Measurements from ENCODE around the gene GEMIN2. TPM values are rescaled to one million over a fixed set of nuclear protein-coding genes. Genes with fewer than 3 reads are reported as not detected.
A peak's percentile ranks its signal among the peaks of the same experiment; 100 is the strongest.
"Not testable (repeated sequence)": the region's sequence is repeated elsewhere in the genome, so short reads cannot be mapped to it uniquely, and the experiment has no call there.

The GEMIN2 gene
- total RNA-seq, 1 donor from 2014 or later: 37.9 TPM

- DNase-seq (ENCODE audit: low read depth): no peak
Observed at GRCh38 chr14:39109893-39110715, 4.0 kb upstream of the GEMIN2 start.

DNA sequence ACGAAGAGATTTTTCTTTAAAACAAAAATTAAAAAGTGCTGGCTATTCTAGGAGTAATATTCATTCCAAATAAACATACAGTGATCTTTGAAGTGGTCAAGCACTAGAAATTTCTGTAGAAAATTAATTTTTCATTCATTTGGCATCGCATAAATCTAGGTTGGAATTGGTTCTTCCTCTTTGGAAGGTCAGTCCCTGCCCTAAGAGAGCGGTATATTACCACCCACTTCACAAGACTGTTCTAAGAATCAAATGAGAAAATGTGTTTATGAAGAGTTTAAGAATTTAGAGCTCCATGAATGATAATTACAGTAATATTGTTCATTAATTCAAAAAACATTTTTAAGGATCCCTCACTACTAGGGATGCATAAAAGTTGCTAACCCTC is 444 bp upstream of the GEMIN2 start:
- DNase-seq (ENCODE audit: low read depth): no peak

DNA sequence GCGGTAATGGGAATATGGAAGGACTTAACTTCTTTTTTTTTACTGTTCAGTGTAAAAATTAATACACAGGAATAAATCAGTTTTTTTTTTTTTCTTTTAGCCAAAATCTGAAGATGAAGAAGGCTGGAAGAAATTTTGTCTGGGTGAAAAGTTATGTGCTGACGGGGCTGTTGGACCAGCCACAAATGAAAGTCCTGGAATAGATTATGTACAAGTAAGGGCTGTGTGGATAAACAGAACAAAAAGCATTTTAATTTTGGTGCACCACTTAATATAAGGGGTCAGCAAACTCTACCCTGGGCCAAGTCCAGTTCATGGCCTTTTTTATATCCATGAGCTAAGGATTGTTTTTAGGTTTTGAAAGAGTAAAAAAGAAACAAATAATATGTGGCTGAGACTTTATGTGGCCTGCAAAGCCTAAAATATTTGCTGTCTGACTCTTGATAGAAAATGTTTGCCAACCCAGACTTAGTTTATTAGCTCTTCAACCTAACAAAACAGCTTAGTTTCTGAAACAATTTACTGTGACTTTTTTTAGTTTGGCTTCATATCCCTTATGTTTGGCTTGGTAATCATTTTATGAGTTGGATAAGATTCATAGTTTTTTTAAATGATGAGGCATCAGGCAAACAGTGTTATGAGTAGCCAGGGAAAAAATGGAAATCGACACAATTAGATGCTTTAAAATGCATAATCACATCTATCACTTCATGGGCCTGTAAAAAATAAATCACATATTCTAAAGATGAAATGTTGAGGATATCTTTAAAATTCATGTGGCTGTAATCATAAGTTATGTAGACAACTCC is 8.4 kb downstream of the GEMIN2 start:
- DNase-seq (ENCODE audit: low read depth): no peak

DNA sequence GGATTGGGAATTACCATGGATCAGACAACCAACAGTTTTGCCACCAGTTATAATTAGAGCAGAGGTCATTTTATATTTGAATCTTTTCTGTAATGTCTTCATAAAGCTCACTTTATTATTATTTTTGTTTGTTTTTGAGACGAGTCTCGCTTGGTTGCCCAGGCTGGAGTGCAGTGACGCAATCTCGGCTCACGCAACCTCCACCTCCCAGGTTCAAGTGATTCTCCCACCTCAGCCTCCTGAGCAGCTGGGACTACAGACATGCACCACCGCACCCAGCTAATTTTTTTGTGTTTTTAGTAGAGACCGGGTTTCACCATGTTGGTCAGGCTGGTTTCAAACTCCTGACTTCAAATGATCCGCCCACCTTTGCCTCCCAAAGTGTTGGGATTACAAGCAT is 23.7 kb downstream of the GEMIN2 start:
- DNase-seq (ENCODE audit: low read depth): not testable (repeated sequence)

GRCh38 chr14:39138440-39138839 is 24.3 kb downstream of the GEMIN2 start:
- no peak for DNase-seq (ENCODE audit: low read depth)

DNA sequence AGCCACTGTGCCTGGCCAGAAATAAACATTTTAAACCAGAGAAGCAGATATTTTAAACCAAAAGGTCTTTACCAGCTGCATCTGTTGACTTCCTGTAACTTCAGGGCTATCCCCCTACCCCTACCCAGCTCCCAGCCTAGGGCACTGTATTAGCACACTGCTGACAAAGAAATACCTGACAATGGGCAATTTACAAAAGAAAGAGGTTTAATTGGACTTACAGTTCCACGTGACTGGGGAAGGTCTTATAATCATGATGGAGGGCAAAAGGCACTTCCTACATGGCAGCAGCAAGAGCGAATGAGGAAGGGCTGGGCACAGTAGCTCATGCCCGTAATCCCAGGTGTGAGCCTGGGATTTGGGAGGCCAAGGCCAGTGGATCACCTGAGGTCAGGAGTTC is 26.0 kb downstream of the GEMIN2 start:
- DNase-seq (ENCODE audit: low read depth): no peak

GRCh38 chr14:39141623-39142022 is 27.5 kb downstream of the GEMIN2 start:
- not testable (repeated sequence) for DNase-seq (ENCODE audit: low read depth)

- DNase-seq (ENCODE audit: low read depth): not testable (repeated sequence)
Observed at GRCh38 chr14:39143226-39143625, 29.1 kb downstream of the GEMIN2 start.

DNA sequence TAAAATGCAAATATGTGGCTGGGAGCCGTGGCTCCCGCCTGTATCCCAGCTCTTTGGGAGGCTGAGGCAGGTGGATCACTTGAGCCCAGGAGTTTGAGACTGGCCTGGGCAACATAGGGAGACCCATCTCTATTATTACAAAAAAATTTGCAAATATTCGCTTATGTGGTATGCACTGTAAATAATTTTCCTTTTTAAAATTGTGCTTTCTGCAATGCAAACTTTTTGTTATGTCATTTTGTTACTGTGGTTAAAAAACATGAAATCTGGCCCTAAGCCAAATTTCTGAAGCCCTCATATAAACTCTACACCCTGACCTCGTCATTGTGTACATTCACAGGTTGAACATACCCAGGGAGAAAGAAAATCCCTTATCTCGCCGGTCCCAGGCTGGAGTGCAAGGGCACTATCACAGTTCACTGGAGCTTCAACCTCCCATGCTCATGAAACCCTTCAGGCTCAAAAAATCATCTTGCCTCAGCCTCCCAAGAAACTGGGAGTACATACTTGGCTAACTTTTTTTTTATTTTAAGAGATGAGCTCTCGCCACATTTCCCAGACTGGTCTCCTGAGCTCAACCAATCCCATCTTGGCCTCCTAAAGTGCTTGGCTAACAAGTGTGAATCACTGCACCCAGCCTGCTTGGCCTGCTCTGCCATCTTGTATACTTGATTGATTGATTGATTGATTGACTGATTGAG is 31.3 kb downstream of the GEMIN2 start:
- DNase-seq (ENCODE audit: low read depth): no peak

DNA sequence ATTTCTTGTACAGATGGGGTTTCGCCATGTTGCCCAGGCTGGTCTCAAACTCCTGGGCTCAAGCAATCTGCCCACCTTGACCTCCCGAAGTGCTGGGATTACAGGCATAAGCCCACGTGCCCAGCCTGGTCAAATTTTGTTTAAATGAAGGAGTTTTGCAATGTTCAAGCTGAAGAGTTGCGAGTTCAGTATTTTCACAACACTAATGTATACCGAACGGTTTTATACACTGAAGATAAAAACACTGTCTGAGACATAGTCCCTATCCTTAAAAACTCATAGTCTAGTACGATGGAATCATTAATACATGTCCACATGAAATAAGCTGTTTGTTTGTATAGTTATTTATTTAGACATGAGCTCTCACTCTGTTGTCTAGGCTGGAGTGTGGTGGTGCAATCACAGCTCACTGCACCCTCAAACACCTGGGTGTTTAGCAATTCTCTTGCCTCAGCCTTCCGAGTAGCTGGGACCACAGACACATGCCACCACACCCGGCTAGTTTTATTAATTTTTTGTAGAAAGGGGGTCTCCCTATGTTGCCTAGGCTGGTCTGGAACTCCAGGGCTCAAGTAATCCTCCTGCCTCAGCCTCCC is 40.6 kb downstream of the GEMIN2 start:
- no peak for DNase-seq (ENCODE audit: low read depth)

DNA sequence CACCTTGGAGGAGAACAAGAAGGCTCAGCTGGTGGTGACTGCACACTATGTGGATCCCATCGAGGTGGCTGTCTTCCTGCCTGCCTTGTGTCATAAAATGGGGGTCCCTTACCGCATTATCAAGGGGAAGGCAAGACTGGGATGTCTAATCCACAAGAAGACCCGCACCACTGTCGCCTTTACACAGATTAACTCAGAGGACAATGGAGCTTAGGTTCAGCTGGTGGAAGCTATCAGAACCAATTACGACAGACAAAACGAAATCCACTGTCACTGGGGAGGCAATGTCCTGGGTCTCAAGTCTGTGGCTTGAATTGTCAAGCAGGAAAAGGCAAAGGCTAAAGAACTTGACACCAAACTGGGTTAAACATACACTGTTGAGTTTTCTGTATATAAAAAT is 43.4 kb downstream of the GEMIN2 start:
- DNase-seq (ENCODE audit: low read depth): no peak

GRCh38 chr14:39158222-39158858 is 44.2 kb downstream of the GEMIN2 start:
- no peak for DNase-seq (ENCODE audit: low read depth)

DNA sequence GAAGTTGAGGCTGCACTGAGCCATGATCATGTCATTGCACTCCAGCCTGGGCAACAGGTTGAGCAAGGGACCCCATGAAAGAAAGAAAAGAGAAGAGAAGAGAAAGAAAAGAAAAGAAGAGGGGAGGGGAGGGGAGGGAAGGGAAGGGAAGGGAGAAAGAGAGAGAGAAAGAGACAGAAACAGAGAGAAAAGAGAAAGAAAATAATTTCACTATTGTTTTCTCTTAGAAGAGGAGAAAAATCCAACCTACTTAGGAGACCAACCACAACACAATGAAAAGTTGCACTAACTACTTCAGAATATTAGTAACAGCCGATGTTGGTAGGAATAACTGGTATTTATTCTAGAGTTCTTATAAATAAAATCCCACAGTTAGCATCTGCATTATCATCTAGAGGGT is 46.4 kb downstream of the GEMIN2 start:
- DNase-seq (ENCODE audit: low read depth): no peak

GRCh38 chr14:39167797-39168320 is 53.7 kb downstream of the GEMIN2 start:
- not testable (repeated sequence) for DNase-seq (ENCODE audit: low read depth)

- DNase-seq (ENCODE audit: low read depth): no peak
Observed at GRCh38 chr14:39168591-39168990, 54.5 kb downstream of the GEMIN2 start.

- DNase-seq (ENCODE audit: low read depth): peak; percentile 14
Observed at GRCh38 chr14:39169541-39169900, 55.4 kb downstream of the GEMIN2 start.

DNA sequence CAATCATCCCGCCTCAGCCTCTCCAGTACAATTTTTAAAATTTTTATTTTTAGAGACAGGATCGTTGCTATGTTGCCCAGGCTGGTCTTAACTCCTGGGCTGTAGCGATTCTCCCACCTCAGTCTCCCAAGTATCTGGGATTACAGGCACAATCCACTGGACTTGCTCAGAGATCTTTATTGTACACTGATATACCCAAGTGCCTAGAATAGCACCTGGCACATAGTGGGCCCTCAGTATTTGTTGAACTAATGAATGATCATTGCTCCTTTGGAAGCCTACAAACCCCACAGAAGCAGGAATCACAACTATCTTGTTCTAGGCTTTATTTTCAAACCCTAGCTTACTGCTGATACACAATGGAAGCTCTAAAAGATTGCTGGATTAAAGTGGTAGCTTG is 59.1 kb downstream of the GEMIN2 start:
- no peak for DNase-seq (ENCODE audit: low read depth)

DNA sequence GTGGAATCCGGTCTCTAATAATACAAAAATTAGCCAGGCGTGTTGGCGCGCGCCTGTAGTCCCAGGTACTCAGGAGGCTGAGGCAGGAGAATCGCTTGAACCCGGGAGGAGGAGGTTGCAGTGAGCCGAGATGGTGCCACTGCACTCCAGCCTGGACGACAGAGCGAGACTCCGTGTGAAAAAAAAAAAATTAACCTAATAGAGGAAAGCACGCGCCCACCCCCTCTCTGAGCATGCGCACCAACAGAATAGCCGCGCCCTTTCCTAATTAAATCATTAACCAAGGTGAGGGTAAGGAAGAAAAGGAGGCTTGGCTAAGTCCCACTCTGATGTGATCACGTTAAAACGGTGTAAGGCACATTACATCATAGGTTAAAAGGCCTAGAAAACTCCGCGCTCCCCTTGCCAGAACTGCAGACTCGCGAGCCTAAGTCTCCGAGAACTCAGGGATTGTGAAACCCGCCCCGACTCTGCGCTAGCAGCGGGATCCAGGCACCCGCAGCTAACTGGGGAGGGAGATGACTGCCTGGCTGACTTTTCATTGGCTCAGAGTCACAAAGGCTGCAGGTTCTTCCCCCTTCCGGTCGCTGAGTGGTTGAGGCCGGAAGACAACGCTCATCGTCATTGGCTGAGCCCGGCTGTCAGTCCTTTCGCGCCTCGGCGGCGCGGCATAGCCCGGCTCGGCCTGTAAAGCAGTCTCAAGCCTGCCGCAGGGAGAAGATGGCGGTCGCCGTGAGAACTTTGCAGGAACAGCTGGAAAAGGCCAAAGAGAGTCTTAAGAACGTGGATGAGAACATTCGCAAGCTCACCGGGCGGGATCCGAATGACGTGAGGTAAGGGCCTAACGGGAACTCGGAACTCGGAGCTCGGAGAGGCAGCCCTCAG is 60.7 kb downstream of the GEMIN2 start, which contains the start of gene PNN:
Gene PNN (plus strand): TSS at position 695 of the 885 bp plus-strand sequence. CDS start 26 bp downstream, at position 721.
- DNase-seq (ENCODE audit: low read depth): peak; percentile 100

DNA sequence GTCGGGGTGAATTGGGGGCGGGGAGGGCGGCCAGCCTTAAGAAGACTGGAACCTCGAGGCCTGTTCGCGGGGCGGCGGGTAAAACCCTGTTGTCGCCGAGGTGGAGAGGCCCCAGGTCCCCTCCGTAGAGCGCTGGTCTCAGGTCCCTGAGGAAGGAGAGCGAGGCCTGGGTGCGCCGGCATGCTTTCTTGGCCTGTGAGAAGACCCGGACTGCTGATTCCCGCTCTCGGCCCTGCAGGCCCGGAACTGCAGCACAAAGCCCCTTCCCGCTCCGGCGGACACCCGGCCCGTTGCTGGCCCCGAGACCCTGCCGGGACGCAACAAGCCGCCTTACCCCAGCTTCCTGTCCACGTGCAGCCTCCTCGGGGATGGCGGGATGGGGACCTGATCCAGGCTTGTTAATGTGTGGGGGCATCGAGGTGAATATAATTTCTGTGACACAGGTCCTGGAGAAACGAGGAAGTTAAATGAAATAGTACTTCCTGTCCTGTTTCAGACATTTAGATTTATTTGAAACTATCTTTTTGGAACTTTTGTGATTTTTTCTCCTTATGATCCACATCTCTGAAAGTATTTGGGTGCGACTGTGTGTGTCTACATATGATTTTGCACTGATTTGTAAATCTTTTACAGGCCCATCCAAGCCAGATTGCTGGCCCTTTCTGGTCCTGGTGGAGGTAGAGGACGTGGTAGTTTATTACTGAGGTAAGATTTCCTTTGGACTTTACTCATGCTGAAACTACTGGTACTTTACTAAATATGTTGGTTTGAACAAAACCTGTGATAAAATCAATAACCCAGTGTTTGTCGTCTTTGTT is 61.5 kb downstream of the GEMIN2 start:
- DNase-seq (ENCODE audit: low read depth): no peak
